ENCODE data around the gene FZD8.

FZD8 gene

DNA sequence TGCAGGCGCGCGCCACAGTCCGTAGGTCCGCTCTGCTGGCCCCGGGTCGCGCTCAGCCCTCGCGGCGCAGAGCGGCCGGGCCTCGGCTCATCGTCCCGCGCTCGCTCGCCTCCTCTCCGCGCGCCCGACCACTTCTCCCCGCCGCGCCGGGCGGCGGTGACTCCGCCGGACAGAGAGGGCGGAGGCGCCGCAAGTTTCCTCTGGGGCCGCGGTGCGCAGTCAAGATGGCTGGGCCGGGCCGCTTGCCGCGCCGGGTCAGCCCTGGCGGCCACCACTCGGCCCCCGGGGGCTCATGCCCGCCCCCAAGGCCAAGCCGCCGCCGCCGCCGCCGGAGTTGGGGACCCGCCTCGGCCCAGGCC is 441 bp downstream of the FZD8 start:
- DNase-seq (ENCODE audit: low read depth) = peak; percentile 49

DNA sequence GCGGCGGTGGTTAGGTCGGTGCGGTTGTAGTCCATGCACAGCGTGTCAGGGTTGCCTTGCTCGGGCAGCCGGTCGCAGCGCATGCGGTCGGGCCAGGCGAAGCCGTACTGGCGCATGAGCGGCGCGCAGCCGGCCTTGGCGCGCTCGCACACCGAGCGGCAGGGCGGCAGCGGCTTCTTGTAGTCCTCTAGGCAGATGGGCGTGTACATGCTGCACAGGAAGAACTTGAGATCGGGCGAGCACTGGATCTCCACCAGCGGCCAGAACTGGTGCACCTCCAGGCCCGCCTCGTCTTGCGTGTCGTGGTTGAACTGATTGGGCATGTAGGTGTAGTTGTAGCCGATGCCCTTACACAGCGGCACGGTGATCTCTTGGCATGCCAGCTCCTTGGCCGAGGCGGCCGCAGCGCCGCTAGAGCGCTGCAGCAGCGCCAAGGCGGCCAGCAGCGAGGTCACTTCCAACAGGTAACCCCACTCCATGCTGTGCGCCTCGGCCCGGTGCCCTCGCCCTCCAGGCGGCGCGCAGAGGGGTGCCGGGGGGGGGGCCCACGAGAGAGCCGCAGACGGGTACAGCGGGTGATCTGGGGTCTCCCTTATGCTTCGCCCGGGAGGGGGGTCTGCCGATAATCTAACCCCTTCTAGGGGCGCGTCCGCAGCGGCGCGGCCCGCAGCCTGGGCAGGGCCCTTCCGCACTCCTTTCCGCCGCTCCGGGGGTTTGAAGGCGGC is 983 bp downstream of the FZD8 start:
- peak; percentile 86 for DNase-seq (ENCODE audit: low read depth)

DNA sequence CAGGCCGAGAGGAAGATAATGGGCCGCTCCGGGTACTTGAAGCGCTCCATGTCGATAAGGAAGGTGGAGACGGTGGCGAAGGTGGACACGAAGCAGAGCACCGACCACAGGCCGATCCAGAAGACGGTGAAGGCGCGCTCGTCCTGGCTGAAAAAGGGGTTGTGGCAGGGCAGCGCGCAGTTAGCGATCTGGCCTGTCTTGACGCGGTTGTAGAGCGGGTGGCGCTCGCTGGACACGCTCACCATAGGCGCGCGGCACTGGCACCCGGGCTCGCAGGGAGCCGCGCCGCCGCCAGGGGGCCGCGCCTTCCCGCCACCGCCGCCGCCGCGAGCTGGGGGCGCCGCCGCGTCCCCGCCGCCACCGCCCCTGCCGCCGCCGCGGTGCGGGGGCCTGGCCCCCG is 1.6 kb downstream of the FZD8 start:
- DNase-seq (ENCODE audit: low read depth) = peak; percentile 73

GRCh38 chr10:35639728-35640401 is 2.2 kb downstream of the FZD8 start:
- DNase-seq (ENCODE audit: low read depth) = peak; percentile 49

- DNase-seq (ENCODE audit: low read depth) = no peak
These were observed 2.9 kb downstream of the FZD8 start for GRCh38 chr10:35639021-35639727.

DNA sequence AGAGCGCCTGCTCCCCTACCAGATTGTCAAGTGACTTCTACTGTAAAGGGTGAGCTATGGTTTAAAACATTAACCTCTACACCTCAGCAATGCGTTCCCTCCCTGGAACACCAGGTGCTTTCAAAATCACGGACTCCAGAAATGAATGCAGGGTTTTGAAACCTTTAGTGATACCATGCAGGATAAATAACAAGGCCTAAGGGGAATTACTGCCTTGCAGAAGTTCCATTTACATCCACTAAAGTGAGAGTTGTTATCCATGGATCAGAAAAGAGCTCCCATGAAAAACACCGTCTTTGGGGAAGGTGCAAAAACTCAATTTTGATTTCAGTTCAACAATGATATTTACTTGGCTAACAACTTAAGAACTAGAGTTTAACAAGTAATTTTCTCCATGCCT is 4.0 kb downstream of the FZD8 start:
- DNase-seq (ENCODE audit: low read depth) = no peak

- DNase-seq (ENCODE audit: low read depth) = no peak
These were observed 4.6 kb downstream of the FZD8 start for GRCh38 chr10:35637462-35637861.

DNA sequence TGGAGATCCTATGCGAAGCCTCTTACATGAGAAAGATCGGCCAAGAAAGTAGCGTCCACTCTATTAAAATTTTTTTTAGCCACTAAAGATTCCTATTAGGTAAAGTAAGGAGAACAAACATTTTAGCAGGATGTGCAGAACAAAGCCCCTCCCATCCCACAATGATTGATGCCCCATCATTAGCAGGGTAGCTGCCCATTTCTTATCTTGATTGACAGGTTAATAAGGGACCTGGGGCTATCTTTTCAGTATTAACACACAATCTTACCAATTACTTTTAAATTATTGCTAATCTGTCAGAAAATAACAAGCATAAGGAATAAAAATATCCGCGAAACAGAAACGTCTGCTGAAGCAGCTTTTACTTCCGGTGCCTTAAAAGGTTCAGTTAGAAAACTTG is 5.1 kb downstream of the FZD8 start:
- no peak for DNase-seq (ENCODE audit: low read depth)

DNA sequence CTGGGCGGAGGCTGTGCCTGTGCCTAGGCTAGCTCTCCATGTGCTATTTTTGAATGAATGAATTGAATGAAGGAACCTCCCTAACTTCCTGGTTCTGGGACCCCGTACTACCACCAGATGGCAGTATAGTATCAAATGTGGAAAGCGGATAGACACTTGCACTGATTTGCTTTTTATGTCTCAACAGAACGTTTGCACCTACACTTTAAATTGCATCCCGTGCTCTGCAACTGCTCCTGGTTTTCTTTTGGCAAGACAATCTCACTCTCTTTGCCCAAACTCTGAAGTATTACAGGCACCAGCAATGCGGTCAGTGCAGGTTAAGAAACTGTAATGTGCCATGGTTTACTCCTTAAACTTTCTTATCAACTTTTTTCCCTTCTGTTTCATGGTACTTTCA is 6.5 kb downstream of the FZD8 start:
- peak; percentile 72 for DNase-seq (ENCODE audit: low read depth)

- no peak for DNase-seq (ENCODE audit: low read depth)
These were observed 8.8 kb downstream of the FZD8 start for GRCh38 chr10:35633006-35633980.

DNA sequence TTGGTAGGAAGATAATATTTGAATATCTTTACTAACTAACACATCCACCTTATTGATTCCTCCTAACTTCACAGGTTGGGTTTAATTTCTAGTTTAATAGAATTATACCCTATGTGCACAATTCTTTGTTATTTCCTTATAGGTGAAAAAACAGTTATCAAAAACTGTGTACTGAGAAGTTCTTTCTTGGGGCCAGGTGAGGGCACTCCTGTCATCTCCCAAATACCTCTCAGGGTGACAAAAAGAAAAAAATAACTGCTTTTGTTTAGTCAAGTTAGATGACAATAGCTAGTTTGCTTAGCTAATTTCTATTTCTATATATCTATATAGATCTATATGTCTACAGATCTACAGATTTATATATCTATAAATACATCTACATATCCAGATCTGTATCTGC is 10.1 kb downstream of the FZD8 start:
- no peak for DNase-seq (ENCODE audit: low read depth)

DNA sequence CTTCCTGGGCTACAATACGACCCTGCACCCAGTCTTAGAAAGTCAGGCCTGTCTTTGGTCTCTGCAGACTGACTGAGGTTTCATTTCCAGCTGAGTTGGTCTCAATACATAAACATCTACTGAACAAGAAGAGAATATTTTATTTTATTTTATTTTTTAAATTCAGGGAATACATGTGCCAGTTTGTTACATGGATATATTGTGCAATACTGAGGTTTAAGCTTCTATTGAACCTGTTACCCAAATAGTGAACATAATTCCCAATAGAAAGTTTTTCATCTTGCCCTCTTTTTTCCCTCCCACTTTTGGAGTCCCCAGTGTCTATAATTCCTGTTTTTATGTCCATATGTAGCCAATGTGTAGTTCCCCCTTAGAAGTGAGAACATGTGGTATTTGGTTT is 10.7 kb downstream of the FZD8 start:
- DNase-seq (ENCODE audit: low read depth) = no peak

DNA sequence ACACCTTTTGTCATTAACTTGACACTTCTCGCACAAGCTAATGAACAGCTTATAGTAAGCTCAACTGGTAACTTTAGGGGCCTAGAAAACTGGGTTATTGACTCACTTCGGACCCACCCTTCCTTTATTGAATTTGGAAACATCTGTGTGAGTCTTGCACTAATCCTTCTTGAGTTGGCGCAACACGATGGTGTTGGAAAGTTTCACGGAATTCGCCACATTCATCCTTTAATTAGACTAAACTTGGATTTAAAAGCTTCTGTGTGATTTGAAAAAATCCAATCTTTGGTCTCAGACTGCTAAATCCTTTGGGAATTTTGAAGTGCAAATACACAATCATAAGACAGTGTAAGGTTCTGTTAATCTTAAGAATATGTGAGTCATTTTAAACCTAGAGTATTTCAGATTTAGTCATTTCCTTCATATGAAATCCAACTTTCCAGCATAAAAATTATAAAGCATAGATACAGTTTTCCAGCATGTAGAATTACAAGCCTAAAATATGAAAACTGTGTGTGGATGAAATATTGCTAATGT is 15.1 kb downstream of the FZD8 start:
- DNase-seq (ENCODE audit: low read depth) = peak; percentile 42

DNA sequence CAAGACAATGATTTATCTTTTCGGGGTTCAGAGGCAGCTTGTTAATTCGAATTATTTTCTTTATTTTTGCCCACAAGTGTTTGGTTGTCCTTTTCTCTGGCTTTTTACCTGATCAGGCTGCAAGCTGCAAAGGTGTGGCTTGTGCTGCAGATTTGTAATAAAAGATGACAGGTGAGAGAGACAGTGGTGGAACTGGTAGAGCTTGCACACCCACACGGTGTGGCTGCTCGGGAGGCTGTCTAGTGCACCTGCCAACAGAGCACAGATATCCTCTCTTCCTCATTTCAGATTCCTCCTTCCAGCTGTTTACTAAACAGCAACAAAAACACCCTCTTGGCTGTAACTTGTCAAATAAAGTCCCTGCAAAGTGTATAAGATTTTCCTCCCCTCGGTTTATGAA is 27.8 kb downstream of the FZD8 start:
- DNase-seq (ENCODE audit: low read depth) = no peak

DNA sequence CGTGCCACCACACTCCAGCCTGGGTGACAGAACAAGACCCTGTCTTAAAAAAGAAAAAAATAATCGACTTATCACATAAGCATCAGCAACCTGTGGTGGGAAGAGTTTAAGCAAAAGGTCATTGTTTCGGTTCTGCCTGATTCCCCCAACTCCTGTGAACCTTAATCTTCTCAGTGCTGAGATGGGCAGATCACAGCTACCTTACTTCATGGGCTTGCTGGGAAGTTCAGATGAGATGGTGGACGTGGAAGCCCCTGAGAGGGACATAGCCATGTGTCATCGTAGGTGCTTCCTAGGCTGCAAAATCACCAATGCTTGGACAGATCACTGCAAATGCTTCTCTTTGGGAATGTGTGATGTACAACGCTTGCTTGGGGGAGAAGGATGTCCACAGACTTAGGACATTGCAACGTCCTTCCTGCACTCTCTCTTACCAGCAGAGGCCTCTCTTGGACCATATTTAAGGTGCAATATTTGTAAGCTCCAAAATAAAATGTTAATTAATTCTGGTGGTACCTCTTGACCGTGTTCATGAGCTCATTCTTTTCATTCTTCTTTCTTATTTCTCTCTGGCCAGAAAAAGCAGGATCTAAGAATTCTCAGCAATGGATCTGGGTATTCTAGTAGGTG is 28.4 kb downstream of the FZD8 start:
- DNase-seq (ENCODE audit: low read depth) = peak; percentile 43

GRCh38 chr10:35613107-35613440 is 29.0 kb downstream of the FZD8 start:
- no peak for DNase-seq (ENCODE audit: low read depth)

DNA sequence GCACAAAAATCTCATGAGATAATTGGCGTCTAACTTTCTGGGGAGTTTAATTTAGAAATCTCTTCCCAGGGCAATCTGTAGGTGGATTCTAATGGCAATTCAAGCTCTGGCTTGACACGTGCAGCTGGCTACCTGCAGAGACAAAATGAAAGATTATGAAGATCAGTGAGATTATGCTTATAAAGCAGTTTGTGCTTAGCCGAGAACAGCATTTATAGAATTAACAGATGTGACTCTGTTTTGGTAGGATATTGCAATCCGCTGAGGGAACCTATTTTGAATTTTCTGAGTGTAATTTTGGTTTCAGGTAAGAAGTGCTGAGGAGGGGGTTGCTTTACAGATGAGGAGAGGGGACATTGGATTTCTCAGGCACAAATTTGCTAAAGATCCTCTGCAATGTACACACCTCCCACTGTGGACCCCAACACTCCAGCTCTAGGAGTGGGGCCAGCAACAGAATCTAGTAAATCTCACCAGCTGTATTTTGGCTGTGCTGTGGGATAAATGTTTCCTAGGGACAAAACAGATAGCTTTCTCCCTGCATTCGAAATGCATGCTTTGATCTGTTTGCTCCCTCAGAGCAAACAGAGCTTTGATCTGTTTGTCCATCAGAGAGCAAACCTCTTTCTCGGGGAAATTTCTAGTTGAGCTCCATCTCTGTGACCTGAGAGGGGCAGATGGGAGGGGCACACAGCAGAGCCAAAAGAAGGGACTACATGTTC is 29.6 kb downstream of the FZD8 start:
- DNase-seq (ENCODE audit: low read depth) = no peak

DNA sequence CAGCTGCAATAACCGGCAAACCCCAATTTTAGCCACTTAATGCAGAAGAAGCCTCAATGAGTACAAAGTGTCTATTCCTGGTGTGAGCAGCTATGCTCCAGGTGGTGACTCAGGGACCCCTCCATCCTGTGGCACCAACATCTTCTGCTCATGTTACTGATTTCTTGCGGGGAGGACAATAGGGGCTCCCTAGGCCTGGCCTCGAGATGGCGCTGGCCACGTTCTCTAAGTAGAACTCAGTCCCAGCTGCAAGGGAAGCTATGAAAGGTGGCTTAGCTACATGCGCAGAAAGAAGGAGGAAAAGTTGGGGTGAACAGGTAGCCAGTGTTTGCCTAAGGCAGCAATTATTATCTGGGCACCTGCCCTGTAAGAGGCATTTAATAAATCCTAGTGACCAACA is 30.3 kb downstream of the FZD8 start:
- no peak for DNase-seq (ENCODE audit: low read depth)

DNA sequence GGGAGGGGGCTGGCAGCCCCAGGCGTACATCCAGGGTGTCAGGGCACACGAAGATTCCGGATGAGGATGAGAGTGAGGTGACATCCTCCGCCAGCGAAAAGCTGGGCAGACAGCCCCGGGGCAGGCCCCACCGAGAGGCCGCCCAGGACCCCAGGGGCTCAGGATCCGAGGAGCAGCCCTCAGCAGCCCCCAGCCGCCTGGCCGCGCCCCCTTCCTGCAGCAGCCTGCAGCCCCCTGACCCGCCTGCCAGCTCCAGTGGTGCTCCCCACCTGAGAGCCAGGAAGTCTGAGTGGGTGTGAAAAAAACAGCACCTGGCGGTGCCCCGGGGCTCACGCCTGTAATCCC is 33.8 kb downstream of the FZD8 start:
- DNase-seq (ENCODE audit: low read depth) = no peak

GRCh38 chr10:35607475-35608327 is 34.4 kb downstream of the FZD8 start:
- peak; percentile 32 for DNase-seq (ENCODE audit: low read depth)

Measured in EH (cell line).